GM12801 (cell line): ENCODE data around the gene RPH3AL.

Experiments
- CTCF ChIP-seq: IDR thresholded peaks from one replicate; pipeline ENCODE4 v1.5.1; 2011; ENCODE audit warnings: control low read depth; ENCODE audit not compliant: insufficient read length; ENCODE audit errors: extremely low read depth

Gene RPH3AL

DNA sequence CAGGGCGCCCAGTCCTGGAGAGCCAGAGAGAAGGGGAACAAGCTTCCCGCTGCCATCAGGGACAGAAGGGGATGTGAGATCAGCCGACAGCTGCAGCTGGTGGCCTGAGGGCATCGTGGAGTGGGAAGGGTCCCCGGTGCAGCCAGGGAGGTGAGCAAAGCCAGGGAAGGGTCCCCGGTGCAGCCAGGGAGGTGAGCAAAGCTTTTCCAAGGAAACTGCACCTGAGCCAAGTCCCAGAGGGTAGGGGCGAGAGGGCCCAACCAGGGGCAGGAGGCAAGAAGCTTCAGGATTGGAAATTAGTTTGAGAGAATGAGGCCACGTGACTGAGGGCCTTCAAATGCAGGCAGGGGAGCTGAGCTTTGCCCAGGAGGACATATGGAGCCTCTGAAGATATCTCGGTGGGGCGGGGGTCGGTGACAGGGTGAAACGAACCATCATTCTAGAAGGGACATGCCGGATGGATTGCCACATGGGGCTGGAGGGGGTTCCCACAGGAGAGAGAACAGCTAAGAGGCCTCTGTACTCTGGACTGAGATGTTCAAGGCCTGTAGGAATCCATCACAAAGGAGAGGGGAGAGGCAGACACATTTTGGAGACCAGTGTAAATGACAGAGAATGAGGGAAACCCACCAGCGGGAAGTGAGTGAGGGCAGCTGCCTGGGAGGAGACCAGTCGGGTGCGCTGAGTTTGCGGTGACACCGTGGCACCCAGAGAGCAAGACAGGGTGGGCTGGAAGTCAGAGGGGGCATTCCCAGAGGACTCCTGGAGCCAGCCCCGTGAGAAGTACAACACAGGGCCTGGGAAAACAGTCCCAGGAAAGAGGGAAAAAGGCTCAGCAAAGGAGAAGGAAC, 31.4 kb upstream of the RPH3AL start:
- TF ChIP-seq CTCF = no peak

DNA sequence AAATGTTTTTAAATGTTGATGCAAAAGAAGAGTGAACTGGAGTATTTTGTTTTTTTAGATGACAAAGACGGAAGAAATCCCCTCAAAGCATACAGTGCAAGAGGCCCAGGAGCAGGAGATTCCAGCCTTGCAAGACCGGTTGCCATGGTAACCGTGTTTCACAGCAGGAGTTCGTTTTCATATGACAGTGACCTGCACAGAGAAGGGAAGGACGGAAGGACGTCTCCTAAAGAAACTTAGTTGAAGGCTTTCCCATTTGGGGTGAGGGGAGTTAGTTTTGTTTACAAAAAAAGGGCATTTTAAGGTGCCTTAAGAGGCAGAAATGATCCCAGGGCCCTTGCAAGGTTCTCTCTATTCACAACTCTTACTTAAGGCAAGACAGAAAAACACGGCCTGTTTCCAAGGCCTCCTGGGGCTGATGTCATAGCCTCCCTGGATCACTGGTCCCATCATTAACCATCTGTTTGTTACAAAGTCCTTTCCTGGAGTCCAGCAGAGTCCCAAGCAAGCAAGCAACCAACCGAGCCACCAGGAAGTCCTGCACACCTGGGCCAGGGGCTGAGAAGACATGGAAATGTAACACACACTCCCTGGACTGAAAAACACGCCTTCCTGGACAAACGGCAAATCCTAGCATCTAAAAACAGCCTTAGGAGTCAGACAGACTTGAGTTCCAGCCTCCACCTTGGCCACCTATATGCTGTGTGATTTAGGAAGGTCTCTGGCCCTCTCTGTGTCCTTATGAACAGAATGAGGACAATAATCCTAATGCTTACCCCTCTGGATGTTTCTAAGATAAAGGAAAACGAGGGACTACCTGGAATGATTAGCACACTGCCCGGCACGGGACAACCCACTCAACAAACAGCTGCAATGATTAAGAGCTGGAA, 30.3 kb upstream of the RPH3AL start:
- TF ChIP-seq CTCF = no peak

GRCh38 chr17:381941-382643, 29.5 kb upstream of the RPH3AL start:
- TF ChIP-seq CTCF = no peak

DNA sequence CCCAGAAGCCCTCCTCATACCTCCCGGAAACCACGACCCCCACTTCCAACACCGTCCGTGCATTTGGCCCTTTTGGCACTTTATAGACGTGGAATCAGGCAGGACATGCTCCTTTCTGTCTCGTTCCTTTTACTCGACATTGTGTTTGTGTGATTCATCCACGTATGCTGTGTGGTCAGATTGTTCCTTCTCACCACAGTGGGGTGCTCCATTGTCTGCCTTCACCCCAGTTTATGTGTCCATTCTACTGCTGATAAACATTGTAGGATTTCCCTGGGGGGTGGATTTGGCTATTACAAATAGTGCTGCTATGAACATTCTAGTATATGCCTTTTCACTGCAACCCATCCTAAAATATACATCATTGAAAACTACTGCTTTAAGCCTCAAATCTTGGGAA, 28.9 kb upstream of the RPH3AL start:
- no peak for TF ChIP-seq CTCF

GRCh38 chr17:379531-380465, 27.2 kb upstream of the RPH3AL start:
- TF ChIP-seq CTCF = no peak

- TF ChIP-seq CTCF = no peak
Measured at GRCh38 chr17:378068-378467, 25.5 kb upstream of the RPH3AL start.
